ENCODE data around the gene KDM7A.

Gene KDM7A

DNA sequence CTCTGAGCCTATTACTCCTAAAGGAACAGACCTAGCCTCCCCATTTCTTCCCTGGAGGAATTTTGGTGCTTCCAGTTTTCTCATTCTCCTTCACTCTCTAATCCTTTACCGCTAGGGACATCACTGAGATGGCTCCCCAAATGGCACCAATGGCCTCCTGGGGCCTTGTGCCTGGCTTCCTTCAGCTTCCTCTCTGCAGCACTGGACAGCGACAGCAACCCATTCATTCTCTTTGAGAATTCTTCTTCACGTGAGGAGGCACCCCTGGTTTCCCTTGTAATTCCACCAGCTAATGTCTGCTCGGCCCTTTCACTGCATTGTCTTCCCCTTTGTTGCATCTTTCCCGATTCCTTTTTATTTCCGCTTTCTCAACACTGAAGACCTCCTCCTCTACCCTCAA, 24.6 kb upstream of the KDM7A start:
- no peak overlapping the region for H3K9ac ChIP-seq
- TF ChIP-seq Cebpa-rat (IDR thresholded peaks at IDR 0.05) = no peak

GRCh38 chr7:140200061-140200989, 23.5 kb upstream of the KDM7A start:
- Histone ChIP-seq H3K9me3 (peaks cover 26% of the 10 kb centered on the region), H3K4me2 (no peak overlapping the region), H4K20me1 (no peaks in the 10 kb centered on the region), H3K27ac (no peak overlapping the region), H3K4me3 (no peak overlapping the region), H3K36me3 (no peaks in the 10 kb centered on the region), H3K27me3 (no peaks in the 10 kb centered on the region), H3K4me1 (no peaks in the 10 kb centered on the region), H3K9ac (no peak overlapping the region)
- TF ChIP-seq Cebpa-rat (IDR thresholded peaks at IDR 0.05) = no peak

More for the DNA sequence above, 24.6 kb upstream of the KDM7A start:
- H3K27me3 ChIP-seq = no peaks in the 10 kb centered on the region
- H3K36me3 ChIP-seq = no peaks in the 10 kb centered on the region
- no peak overlapping the region for H3K4me2 ChIP-seq
- H3K27ac ChIP-seq = no peak overlapping the region
- H3K9me3 ChIP-seq = peaks cover 24% of the 10 kb centered on the region
- H4K20me1 ChIP-seq = no peaks in the 10 kb centered on the region
- no peaks in the 10 kb centered on the region for H3K4me1 ChIP-seq
- H3K4me3 ChIP-seq = no peak overlapping the region

DNA sequence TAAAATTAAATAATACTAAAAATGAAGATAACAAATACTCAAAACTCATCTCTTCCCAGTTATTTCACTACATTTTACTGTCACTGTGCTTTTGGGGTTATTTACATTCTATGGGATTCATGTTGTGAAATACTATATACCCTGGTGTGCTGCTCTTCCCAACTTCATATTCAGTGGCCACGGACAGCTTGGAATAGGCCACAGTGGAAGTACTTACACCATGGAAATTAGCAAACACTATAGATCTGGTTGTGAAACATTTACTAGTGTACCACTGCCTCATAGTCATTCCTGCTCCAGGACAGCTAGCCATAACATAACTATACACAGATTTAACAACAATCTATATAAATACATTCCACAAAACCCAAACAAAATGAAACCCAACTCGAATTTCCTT, 21.2 kb upstream of the KDM7A start:
- Histone ChIP-seq H3K27me3 (no peaks in the 10 kb centered on the region), H3K4me3 (no peak overlapping the region), H3K4me1 (no peaks in the 10 kb centered on the region), H3K4me2 (no peak overlapping the region), H3K27ac (no peak overlapping the region), H3K36me3 (no peaks in the 10 kb centered on the region), H3K9me3 (peaks cover 16% of the 10 kb centered on the region), H4K20me1 (no peaks in the 10 kb centered on the region), H3K9ac (no peak overlapping the region)
- no peak for TF ChIP-seq Cebpa-rat (IDR thresholded peaks at IDR 0.05)

DNA sequence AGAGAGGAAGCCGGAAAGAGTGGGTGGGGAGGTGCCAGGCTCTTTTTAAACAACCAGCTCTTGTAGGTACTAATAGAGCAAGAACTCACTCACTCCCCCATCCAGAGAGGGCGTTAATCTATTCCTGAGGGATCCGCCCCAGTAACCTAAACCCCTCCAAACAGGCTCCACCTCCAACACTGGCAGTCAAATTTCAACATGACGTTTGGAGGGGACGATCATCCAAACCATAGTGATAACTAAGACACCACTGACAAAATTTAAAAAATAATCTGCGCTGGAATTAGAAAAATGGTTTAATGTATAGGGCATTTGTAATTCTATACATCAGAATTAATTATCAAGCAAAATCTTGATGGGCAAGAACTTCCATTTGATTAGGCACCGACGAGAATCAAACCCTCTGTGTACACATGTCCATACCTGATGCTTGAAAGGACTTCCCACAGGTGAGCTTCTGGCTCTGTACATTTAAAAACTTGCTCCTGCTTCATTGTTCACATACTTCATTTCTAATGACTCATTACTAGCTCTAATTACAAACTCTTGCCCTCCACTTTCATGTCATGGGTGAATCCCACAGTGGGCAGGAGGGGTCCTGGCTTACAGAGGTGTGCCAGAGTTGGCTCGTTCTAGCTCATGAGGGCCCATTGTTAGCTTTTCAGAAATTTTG, 20.6 kb upstream of the KDM7A start:
- Histone ChIP-seq H3K4me3 (no peak overlapping the region), H3K4me1 (no peaks in the 10 kb centered on the region), H3K27me3 (no peaks in the 10 kb centered on the region), H4K20me1 (no peaks in the 10 kb centered on the region), H3K9me3 (peaks cover 10% of the 10 kb centered on the region; the same call in 1 of the 2 replicates), H3K9ac (no peak overlapping the region), H3K4me2 (no peak overlapping the region), H3K36me3 (no peaks in the 10 kb centered on the region), H3K27ac (no peak overlapping the region)
- no peak for TF ChIP-seq Cebpa-rat (IDR thresholded peaks at IDR 0.05)

GRCh38 chr7:140196361-140197217, 19.8 kb upstream of the KDM7A start:
- peaks cover 6% of the 10 kb centered on the region; the same call in 1 of the 2 replicates for H3K9me3 ChIP-seq
- TF ChIP-seq Cebpa-rat (IDR thresholded peaks at IDR 0.05) = no peak
- H3K9ac ChIP-seq = no peak overlapping the region
- no peaks in the 10 kb centered on the region for H4K20me1 ChIP-seq
- no peak overlapping the region for H3K4me2 ChIP-seq
- H3K4me1 ChIP-seq = no peaks in the 10 kb centered on the region
- no peak overlapping the region for H3K27ac ChIP-seq
- no peaks in the 10 kb centered on the region for H3K36me3 ChIP-seq
- H3K4me3 ChIP-seq = no peak overlapping the region
- H3K27me3 ChIP-seq = no peaks in the 10 kb centered on the region

DNA sequence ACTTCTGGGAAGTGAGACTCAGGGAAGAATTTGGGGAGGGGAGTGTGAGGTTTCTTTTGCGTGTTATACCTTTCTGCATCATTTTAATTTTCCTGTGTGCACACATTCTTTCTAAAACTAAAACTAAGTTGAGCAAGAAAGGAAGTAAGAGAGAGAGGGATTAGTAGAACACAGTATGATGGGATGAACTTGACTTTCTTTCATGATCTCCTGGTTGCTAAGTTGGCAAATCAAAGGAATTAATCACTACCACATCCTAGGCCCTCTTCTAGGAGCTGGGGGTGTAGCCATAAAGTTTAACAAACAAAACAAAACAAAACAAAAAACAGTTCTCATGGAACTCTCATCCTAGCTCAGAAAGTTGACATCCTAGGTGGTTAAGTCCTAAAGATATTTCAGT, 19.1 kb upstream of the KDM7A start:
- Histone ChIP-seq H4K20me1 (no peaks in the 10 kb centered on the region), H3K4me3 (no peak overlapping the region), H3K27ac (no peak overlapping the region), H3K4me1 (no peaks in the 10 kb centered on the region), H3K36me3 (no peaks in the 10 kb centered on the region), H3K9ac (no peak overlapping the region), H3K9me3 (peaks cover 6% of the 10 kb centered on the region; the same call in 1 of the 2 replicates), H3K27me3 (no peaks in the 10 kb centered on the region), H3K4me2 (no peak overlapping the region)
- TF ChIP-seq Cebpa-rat (IDR thresholded peaks at IDR 0.05) = no peak

DNA sequence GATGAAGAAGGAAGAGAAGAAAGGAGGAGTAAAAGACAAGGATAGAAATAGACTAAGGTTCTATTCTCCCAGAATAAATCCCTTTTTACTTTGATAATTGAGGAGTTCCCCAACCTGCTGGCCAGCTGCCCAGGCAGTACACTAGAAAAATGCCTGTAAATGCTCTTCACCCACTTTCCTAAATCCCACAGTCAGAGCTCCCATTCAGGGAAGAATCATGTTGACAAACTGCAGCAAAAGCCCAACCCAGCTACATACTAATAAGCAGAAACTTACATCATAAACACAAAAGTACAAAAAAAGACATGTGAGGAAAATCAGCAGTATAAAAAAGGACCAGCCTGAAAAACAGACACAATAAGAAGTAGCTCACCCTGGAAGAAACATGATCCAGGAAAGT, 15.8 kb upstream of the KDM7A start:
- Histone ChIP-seq H4K20me1 (no peaks in the 10 kb centered on the region), H3K4me1 (no peaks in the 10 kb centered on the region), H3K9me3 (peaks cover 6% of the 10 kb centered on the region; the same call in 1 of the 2 replicates), H3K36me3 (no peaks in the 10 kb centered on the region), H3K4me2 (no peak overlapping the region), H3K27ac (no peak overlapping the region), H3K27me3 (no peaks in the 10 kb centered on the region), H3K9ac (no peak overlapping the region), H3K4me3 (no peak overlapping the region)
- no peak for TF ChIP-seq Cebpa-rat (IDR thresholded peaks at IDR 0.05)

GRCh38 chr7:140192176-140192575, 15.4 kb upstream of the KDM7A start:
- Histone ChIP-seq H3K27ac (no peak overlapping the region), H4K20me1 (no peaks in the 10 kb centered on the region), H3K9me3 (peaks cover 6% of the 10 kb centered on the region; the same call in 1 of the 2 replicates), H3K9ac (no peak overlapping the region), H3K27me3 (no peaks in the 10 kb centered on the region), H3K36me3 (no peaks in the 10 kb centered on the region), H3K4me3 (no peak overlapping the region), H3K4me1 (no peaks in the 10 kb centered on the region), H3K4me2 (no peak overlapping the region)
- no peak for TF ChIP-seq Cebpa-rat (IDR thresholded peaks at IDR 0.05)

DNA sequence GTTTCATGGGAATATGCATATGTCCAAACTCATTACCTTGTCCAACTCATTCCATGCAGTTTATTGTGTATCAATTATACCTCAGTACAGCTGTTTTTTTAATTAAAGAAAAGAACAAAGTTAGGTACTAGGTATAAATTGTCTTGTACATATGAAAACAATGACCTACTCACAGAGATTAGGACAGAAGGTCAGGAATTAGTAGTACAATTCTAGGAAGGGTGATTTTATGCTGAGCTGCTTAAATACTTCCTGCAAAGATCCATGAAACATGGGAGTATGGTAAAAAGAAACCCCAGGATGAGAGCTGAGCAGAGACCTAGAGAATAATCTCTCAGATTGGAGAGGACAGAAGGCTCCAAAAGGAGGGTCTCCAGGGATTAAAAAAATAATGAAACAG, 13.8 kb upstream of the KDM7A start:
- Histone ChIP-seq H3K27me3 (no peaks in the 10 kb centered on the region), H3K27ac (no peak overlapping the region), H3K36me3 (no peaks in the 10 kb centered on the region), H3K9ac (no peak overlapping the region), H3K4me3 (no peak overlapping the region), H3K4me2 (no peak overlapping the region), H3K9me3 (no peaks in the 10 kb centered on the region), H4K20me1 (no peaks in the 10 kb centered on the region), H3K4me1 (no peaks in the 10 kb centered on the region)
- no peak for TF ChIP-seq Cebpa-rat (IDR thresholded peaks at IDR 0.05)

Data from BLaER1 (cell line).